IMR-90 (cell line): ENCODE measurements around the gene CTNNA1. TPM values are rescaled to one million over a fixed set of nuclear protein-coding genes. Genes with fewer than 3 reads are reported as not detected.
A peak's percentile ranks its signal among the peaks of the same experiment; 100 is the strongest.

Experiments
- ATAC-seq: fragments of 200-7000 bp; cut with Tn5 transposase; 2 replicates; pipeline ENCODE4 v1.9.1; 2020; ENCODE audit warnings: low read depth, mild to moderate bottlenecking, moderate library complexity
- BruUV-seq: library from RNA; stranded (reverse); fragments of 400-500 nt; replicated peaks from 2 replicates; lab custom pipeline; 2021; lab: Mats Ljungman, UMichigan
- CTCF ChIA-PET: fragments of 300-600 bp; formaldehyde crosslinking; extraction: SDS; loops from one replicate; lab custom pipeline; 2021; ENCODE audit warnings: antibody characterized with exemption; lab: Yijun Ruan, JAX
- POLR2A ChIA-PET: fragments of 300-600 bp; sonication (Branson Sonifier 250); formaldehyde crosslinking; loops from one replicate; lab custom pipeline; 2022; ENCODE audit warnings: antibody characterized with exemption; ENCODE audit not compliant: unreplicated experiment; lab: Charles Lee
- DNase-seq: peaks from one replicate; pipeline ENCODE4 v3.0.0; 2013
- H2AFZ ChIP-seq: replicated peaks from 2 replicates; pipeline ENCODE3; 2013; ENCODE audit warnings: low read length, mild to moderate bottlenecking; ENCODE audit not compliant: poor library complexity
- H2AK5ac ChIP-seq: 2 replicates; pipeline ENCODE4 v1.6.1; 2013; ENCODE audit warnings: low read depth, low read length, inconsistent platforms
- H2AK9ac ChIP-seq: replicated peaks from 2 replicates; pipeline ENCODE3; 2013; ENCODE audit warnings: mild to moderate bottlenecking, low read depth, low read length, moderate library complexity; ENCODE audit not compliant: poor library complexity
- H2BK120ac ChIP-seq: 2 replicates; pipeline ENCODE4 v1.6.1; 2013; ENCODE audit warnings: low read depth, low read length, inconsistent platforms
- H2BK15ac ChIP-seq: 3 replicates; pipeline ENCODE4 v1.6.1; 2013; ENCODE audit warnings: low read depth, low read length, inconsistent platforms
- H2BK20ac ChIP-seq: 2 replicates; pipeline ENCODE4 v1.6.1; 2013; ENCODE audit warnings: low read depth, mild to moderate bottlenecking, inconsistent platforms, low read length, moderate library complexity
- H2BK5ac ChIP-seq: 2 replicates; pipeline ENCODE4 v1.6.1; 2013; ENCODE audit warnings: mild to moderate bottlenecking, low read depth, low read length, inconsistent platforms; ENCODE audit not compliant: poor library complexity, severe bottlenecking
- H3K14ac ChIP-seq: replicated peaks from 2 replicates; pipeline ENCODE4 v1.6.1; 2013; ENCODE audit warnings: low read depth, low read length, inconsistent platforms
- H3K18ac ChIP-seq: 2 replicates; pipeline ENCODE4 v1.6.1; 2013; ENCODE audit warnings: low read depth, low read length, control low read depth
- H3K23ac ChIP-seq: 2 replicates; pipeline ENCODE4 v1.6.1; 2013; ENCODE audit warnings: low read depth, low read length, inconsistent platforms
- H3K27ac ChIP-seq: 2 replicates; pipeline ENCODE4 v1.5.1; 2013; ENCODE audit warnings: mild to moderate bottlenecking, control low read depth, low read length; ENCODE audit not compliant: insufficient read depth
- H3K27me3 ChIP-seq: 2 replicates; pipeline ENCODE4 v1.6.1; 2013; ENCODE audit warnings: low read length; ENCODE audit not compliant: control insufficient read depth, insufficient read depth
- H3K36me3 ChIP-seq: 2 replicates; pipeline ENCODE4 v1.6.1; 2013; ENCODE audit warnings: low read length, mixed read lengths; ENCODE audit not compliant: control insufficient read depth, insufficient read depth
- H3K4ac ChIP-seq: 2 replicates; pipeline ENCODE4 v1.6.1; 2013; ENCODE audit warnings: low read depth, low read length, inconsistent platforms
- H3K4me1 ChIP-seq: 2 replicates; pipeline ENCODE4 v1.6.1; 2013; ENCODE audit warnings: low read length, mixed read lengths; ENCODE audit not compliant: control insufficient read depth, insufficient read depth
- H3K4me2 ChIP-seq: 2 replicates; pipeline ENCODE4 v1.6.1; 2013; ENCODE audit warnings: low read depth, mild to moderate bottlenecking, control low read depth, low read length, moderate library complexity
- H3K4me3 ChIP-seq: 2 replicates; pipeline ENCODE4 v1.5.1; 2013; ENCODE audit warnings: low read depth, mild to moderate bottlenecking, control low read depth, low read length, moderate library complexity; ENCODE audit not compliant: insufficient read depth
- H3K56ac ChIP-seq: 2 replicates; pipeline ENCODE4 v1.6.1; 2013; ENCODE audit warnings: low read length, inconsistent platforms; ENCODE audit not compliant: insufficient read depth; ENCODE audit errors: extremely low read depth
- H3K79me1 ChIP-seq, 2 experiments: 2 replicates each; pipeline ENCODE4 v1.6.1; 2013; ENCODE audit warnings: low read length in 2 of 2, inconsistent platforms in 1 of 2, low read depth in 1 of 2
- H3K9ac ChIP-seq: 2 replicates; pipeline ENCODE4 v1.6.1; 2013; ENCODE audit warnings: low read depth, low read length, control low read depth
- H3K9me1 ChIP-seq: 2 replicates; pipeline ENCODE4 v1.6.1; 2013; ENCODE audit warnings: low read length, inconsistent platforms; ENCODE audit not compliant: insufficient read depth
- H3K9me3 ChIP-seq: 2 replicates; pipeline ENCODE4 v1.6.1; 2013; ENCODE audit warnings: low read length; ENCODE audit not compliant: control insufficient read depth, insufficient read depth
- H4K20me1 ChIP-seq: 2 replicates; pipeline ENCODE4 v1.6.1; 2013; ENCODE audit warnings: low read length, inconsistent platforms; ENCODE audit not compliant: insufficient read depth
- H4K5ac ChIP-seq: 2 replicates; pipeline ENCODE4 v1.6.1; 2013; ENCODE audit warnings: mild to moderate bottlenecking, low read depth, low read length, control low read depth
- H4K8ac ChIP-seq, 2 experiments: 2 replicates each; pipeline ENCODE4 v1.6.1; 2013; ENCODE audit warnings: low read depth in 2 of 2, low read length in 2 of 2, control low read depth in 1 of 2, inconsistent platforms in 1 of 2
- H4K91ac ChIP-seq: 2 replicates; pipeline ENCODE4 v1.6.1; 2013; ENCODE audit warnings: low read depth, low read length, inconsistent platforms; ENCODE audit not compliant: insufficient read depth
- BHLHE40 ChIP-seq: fragments of 150-350 bp; IDR thresholded peaks from 2 replicates; pipeline ENCODE4 v1.6.1; 2016; ENCODE audit warnings: mild to moderate bottlenecking, low read depth, low read length
- CEBPB ChIP-seq: IDR thresholded peaks from 2 replicates; pipeline ENCODE4 v1.6.1; 2012; ENCODE audit warnings: low read depth, low read length, improper control_type of control experiment
- CHD1 ChIP-seq: IDR thresholded peaks from 2 replicates; pipeline ENCODE4 v1.6.1; 2012; ENCODE audit warnings: low read depth, low read length, improper control_type of control experiment
- MAFK ChIP-seq: IDR thresholded peaks from 2 replicates; pipeline ENCODE4 v1.6.1; 2012; ENCODE audit warnings: low read depth, low read length, improper control_type of control experiment
- MAZ ChIP-seq: IDR thresholded peaks from 2 replicates; pipeline ENCODE4 v1.6.1; 2012; ENCODE audit warnings: low read depth, mild to moderate bottlenecking, low read length, improper control_type of control experiment, moderate library complexity, borderline replicate concordance
- MXI1 ChIP-seq: IDR thresholded peaks from 2 replicates; pipeline ENCODE4 v1.6.1; 2012; ENCODE audit warnings: low read depth, mild to moderate bottlenecking, low read length, moderate library complexity, borderline replicate concordance
- NFE2L2 ChIP-seq: fragments of 150-350 bp; IDR thresholded peaks from 2 replicates; pipeline ENCODE4 v1.6.1; 2016; ENCODE audit warnings: low read depth, mild to moderate bottlenecking, low read length
- POLR2A ChIP-seq: IDR thresholded peaks from 2 replicates; pipeline ENCODE4 v1.6.1; 2012; ENCODE audit warnings: mild to moderate bottlenecking, low read depth, low read length
- RAD21 ChIP-seq: IDR thresholded peaks from 2 replicates; pipeline ENCODE4 v1.6.1; 2012; ENCODE audit warnings: low read length, improper control_type of control experiment
- RCOR1 ChIP-seq: IDR thresholded peaks from 2 replicates; pipeline ENCODE4 v1.6.1; 2012; ENCODE audit warnings: mild to moderate bottlenecking, low read length, improper control_type of control experiment; ENCODE audit not compliant: insufficient replicate concordance
- RFX5 ChIP-seq: IDR thresholded peaks from 2 replicates; pipeline ENCODE4 v1.8.0; 2012; ENCODE audit warnings: low read depth, mild to moderate bottlenecking, low read length, moderate library complexity
- USF2 ChIP-seq: fragments of 150-350 bp; IDR thresholded peaks from 2 replicates; pipeline ENCODE4 v1.6.1; 2017; ENCODE audit warnings: mild to moderate bottlenecking, antibody characterized with exemption, low read length, low read depth
- WGBS, 2 experiments: methylation state at CpG; one replicate each; pipeline versions ENCODE4 v1.1.5 to v1.1.7; 2013; ENCODE audit warnings: missing lambda C conversion rate in 2 of 2; ENCODE audit not compliant: insufficient read length in 1 of 2; ENCODE audit errors: extremely low coverage in 2 of 2; 5-methylcytosine and 5-hydroxymethylcytosine counted together
- dilution Hi-C: fragments of 300-500 bp; cut with HindIII; formaldehyde crosslinking; loops from one replicate; pipeline ENCODE4 v1.14.3; 2018; ENCODE audit warnings: low sequenced_read_pairs; ENCODE audit not compliant: unreplicated experiment
- in situ Hi-C: fragments of 300-500 bp; cut with MboI; formaldehyde crosslinking; loops from 3 replicates; pipeline ENCODE4 v1.14.3; 2019; ENCODE audit warnings: low sequenced_read_pairs, inconsistent platforms, mixed read lengths
- intact Hi-C: fragments of 100-400 bp; cut with micrococcal nuclease; formaldehyde crosslinking; loops from 2 replicates; pipeline ENCODE4 v1.10.0; 2022
- polyA plus RNA-seq, 3 experiments: library from polyadenylated mRNA; depleted of rRNA; stranded (reverse); fragments of >200 nt; gene quantifications; 2 replicates each; pipeline ENCODE4 v1.2.3, GENCODE V29; 2012; ENCODE audit warnings: low replicate concordance in 1 of 3
- total RNA-seq: library from RNA; depleted of rRNA; stranded (reverse); fragments of >200 nt; gene quantifications from 2 replicates; pipeline ENCODE4 v1.2.3, GENCODE V29; 2012

Gene CTNNA1
- total and polyA plus RNA-seq, 2 of the 4 experiments (the other 2 are of a cell fraction) = 220 to 471 TPM

- in situ Hi-C loops = no loop called here
Measured at GRCh38 chr5:138815529-138815928, 62.3 kb downstream of the CTNNA1 start.

More at GRCh38 chr5:138815529-138815928, 62.3 kb downstream of the CTNNA1 start:
- Histone ChIP-seq H4K8ac (no peak overlapping the region), H2BK20ac (no peak overlapping the region), H3K9me1 (peaks cover 18% of the 10 kb centered on the region), H3K23ac (no peak overlapping the region), H3K4me3 (no peak overlapping the region), H2BK5ac (peak overlapping the region; percentile 7), H3K4ac (no peak overlapping the region), H3K56ac (no peak overlapping the region), H3K27me3 (no peaks in the 10 kb centered on the region), H4K91ac (no peak overlapping the region), H3K18ac (no peak overlapping the region), H4K20me1 (peaks cover 44% of the 10 kb centered on the region), H3K9me3 (no peaks in the 10 kb centered on the region), H3K14ac (no peak overlapping the region), H2AK5ac (no peak overlapping the region), H3K9ac (no peak overlapping the region), H2BK15ac (no peak overlapping the region), H3K79me1 (peaks cover 23 to 69% of the 10 kb centered on the region in 2 experiments), H3K4me1 (peaks cover 3% of the 10 kb centered on the region), H3K27ac (no peak overlapping the region), H2AK9ac (no peak overlapping the region), H3K36me3 (peaks cover 28% of the 10 kb centered on the region), H4K5ac (no peak overlapping the region), H3K4me2 (no peak overlapping the region), H2AFZ (no peak overlapping the region), H2BK120ac (no peak overlapping the region)
- ChIA-PET CTCF (no interaction called here), POLR2A (no interaction called here)
- no CpG with 5 or more reads among the region's 5 CpGs for whole genome bisulfite sequencing, 2 experiments
- DNase-seq (peak; percentile 24), ATAC-seq (no peak)
- TF ChIP-seq BHLHE40 (no peak), CHD1 (no peak), RAD21 (no peak), RFX5 (no peak), MAZ (no peak), NFE2L2 (no peak), POLR2A (no peak), USF2 (no peak), RCOR1 (no peak), MXI1 (no peak), MAFK (no peak), CEBPB (no peak)
- dilution Hi-C loops = no loop called here
- BruUV-seq = no TSS peak
- intact Hi-C loops = no loop called here
